Omental fat pad (tissue), 4 donors: Measurements from ENCODE around the gene GUCY2D. TPM values are rescaled to one million over a fixed set of nuclear protein-coding genes. Genes with fewer than 3 reads are reported as not detected.

Experiments
- ATAC-seq: fragments of 150-250 bp; one replicate; pipeline ENCODE4 v1.9.1; 2016; ENCODE audit warnings: mild to moderate bottlenecking, moderate library complexity; ENCODE audit not compliant: low FRiP score
- DNase-seq: peaks from one replicate; pipeline ENCODE4 v3.0.0-alpha.2; 2019; ENCODE audit warnings: low spot score
- CTCF ChIP-seq, 3 donors: fragments of 450-650 bp; IDR thresholded peaks; one replicate each; pipeline ENCODE4 v1.5.1; 2016 to 2017; ENCODE audit warnings: antibody characterized with exemption in 3 of 3, mild to moderate bottlenecking in 3 of 3, moderate library complexity in 2 of 3
- total RNA-seq, 4 donors: library from RNA; depleted of rRNA; stranded (reverse); fragments of >200 nt; gene quantifications; one replicate each; pipeline ENCODE4 v1.1.0, GENCODE V29; 2016

GUCY2D gene
- total RNA-seq, 4 donors from 2014 or later: 0.09 to 0.12 TPM; not detected in 2

DNA sequence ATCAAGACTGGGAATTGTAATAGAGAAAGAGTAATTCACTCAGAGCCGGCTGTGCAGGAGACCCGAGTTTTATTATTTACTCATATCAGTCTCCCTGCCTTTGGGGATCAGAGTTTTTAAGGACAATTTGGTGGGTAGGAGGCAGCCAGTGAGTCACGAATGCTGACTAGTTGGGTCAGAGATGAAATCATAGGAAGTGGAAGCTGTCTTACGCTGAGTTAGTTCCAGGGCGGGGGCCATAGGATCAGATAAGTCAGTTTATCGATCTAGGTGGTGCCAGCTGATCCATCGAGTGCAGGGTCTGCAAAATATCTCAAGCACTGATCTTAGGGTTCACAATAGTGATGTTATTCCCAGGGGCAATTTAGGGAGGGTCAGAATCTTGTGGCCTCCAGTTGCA, 20.2 kb upstream of the GUCY2D start:
- TF ChIP-seq CTCF (IDR thresholded peaks at IDR 0.05): no peak
- DNase-seq: no peak
- ATAC-seq: no peak

DNA sequence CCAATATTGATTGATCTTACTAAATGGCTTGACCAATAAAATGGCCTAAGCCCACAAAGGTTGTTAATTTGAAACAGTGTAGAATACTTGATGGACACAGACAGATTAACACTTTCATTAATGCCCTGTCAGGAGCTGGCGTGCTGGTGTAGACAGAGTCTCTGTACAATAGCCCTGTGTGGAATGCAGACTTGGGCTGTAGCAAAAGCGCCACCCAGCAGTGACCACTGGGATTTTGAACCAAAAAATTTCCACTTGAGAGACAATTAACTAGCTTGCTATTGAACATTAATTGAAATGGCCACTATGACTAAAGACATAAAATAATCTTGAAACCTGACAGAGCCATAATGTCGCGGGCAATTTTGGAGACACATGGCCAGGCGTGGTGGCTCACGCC, 19.7 kb upstream of the GUCY2D start:
- no peak for TF ChIP-seq CTCF (IDR thresholded peaks at IDR 0.05)
- ATAC-seq (no peak), DNase-seq (no peak)

GRCh38 chr17:7984904-7985303, 17.5 kb upstream of the GUCY2D start:
- ATAC-seq (no peak), DNase-seq (no peak)
- no peak for TF ChIP-seq CTCF (IDR thresholded peaks at IDR 0.05)

GRCh38 chr17:7987112-7987893, 15.1 kb upstream of the GUCY2D start:
- DNase-seq: no peak
- peak; percentile 73 for ATAC-seq
- no peak for TF ChIP-seq CTCF (IDR thresholded peaks at IDR 0.05)

DNA sequence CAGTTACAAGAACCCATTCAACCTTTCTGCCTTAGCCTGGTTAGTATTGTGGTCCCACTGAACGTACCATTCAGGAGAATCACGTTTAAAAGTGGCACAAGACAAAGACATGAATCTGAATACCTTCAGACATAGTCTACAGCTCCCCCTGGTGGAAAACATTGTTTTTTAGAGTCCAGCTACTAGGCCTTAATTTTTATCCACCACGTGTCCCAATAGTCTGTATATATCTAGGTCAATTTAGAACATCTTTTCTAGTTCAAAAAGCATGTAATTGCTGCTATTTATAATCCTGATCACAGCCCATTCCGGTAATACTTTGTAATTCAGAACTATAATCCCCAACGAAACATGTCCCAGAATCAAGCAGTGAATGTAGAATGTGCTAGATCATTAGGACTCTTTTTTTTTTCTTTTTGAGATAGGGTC, 13.7 kb upstream of the GUCY2D start:
- ATAC-seq: peak; percentile 26
- no peak for DNase-seq
- TF ChIP-seq CTCF (IDR thresholded peaks at IDR 0.05): peak in 2 of 3 donors; percentile 34 to 60

DNA sequence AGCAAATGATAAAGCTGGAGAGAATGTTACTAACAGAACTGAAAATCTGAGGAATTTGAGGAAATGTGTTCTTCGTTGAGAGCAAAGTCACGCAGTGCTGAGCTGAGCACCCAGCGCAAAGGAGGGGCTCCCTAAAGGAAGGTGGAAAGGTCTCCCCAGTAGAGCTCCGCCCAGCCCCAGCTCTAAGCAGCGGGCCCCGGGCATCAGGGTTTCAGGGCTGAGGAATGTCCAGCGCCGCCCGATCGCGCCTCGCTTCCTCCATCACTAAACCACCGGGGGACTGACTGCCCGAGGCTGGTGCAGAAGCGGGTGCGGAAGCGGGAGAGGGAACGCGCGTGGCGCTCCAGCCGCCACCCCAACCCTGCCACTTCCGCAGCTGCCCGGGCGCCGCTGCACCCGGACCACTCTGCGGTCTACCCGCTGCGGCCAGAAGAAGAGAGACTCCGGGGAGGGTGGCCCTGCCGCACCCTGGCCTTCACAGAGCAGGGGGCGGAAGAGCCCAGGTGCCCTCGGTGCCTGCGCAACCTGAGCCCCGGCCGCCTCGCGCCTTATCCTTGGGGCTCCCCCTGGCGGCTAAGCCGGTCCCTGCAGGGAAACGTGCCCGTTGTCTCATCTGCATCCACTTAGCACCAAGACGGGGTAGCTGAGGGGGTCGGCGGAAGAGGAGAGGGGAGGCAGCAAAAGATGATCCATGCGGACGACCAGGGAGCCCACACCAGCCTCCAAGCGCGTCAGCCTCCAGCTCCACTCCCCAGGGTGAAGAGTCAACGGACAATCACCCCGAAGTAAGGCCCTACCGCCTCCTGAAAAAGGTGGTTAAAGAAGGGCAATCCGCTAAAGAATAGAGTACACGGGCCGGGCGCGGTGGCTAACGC, 12.4 kb upstream of the GUCY2D start:
- peak; percentile 77 for ATAC-seq
- peak; percentile 96 for DNase-seq
- TF ChIP-seq CTCF (IDR thresholded peaks at IDR 0.05): peak in 2 of 3 donors; percentile 60 to 95
